Caco-2 (cell line): ENCODE data around the gene STX5. TPM values are rescaled to one million over a fixed set of nuclear protein-coding genes. Genes with fewer than 3 reads are reported as not detected.

ENCODE experiments used
- BruUV-seq: library from RNA; stranded (reverse); fragments of 400-500 nt; replicated peaks from 2 replicates; lab custom pipeline; 2021; lab: Mats Ljungman, UMichigan
- CTCF ChIA-PET: fragments of 300-600 bp; sonication (Branson Sonifier 250); formaldehyde crosslinking; loops from one replicate; lab custom pipeline; 2022; ENCODE audit warnings: antibody characterized with exemption; lab: Charles Lee
- POLR2A ChIA-PET: fragments of 300-600 bp; sonication (Branson Sonifier 250); formaldehyde crosslinking; loops from one replicate; lab custom pipeline; 2022; ENCODE audit warnings: antibody characterized with exemption; lab: Charles Lee
- DNase-seq, 2 experiments: peaks; one replicate each; pipeline versions ENCODE4 v3.0.0 to v3.0.0-alpha.2; 2020 to 2022
- H3K27me3 ChIP-seq: replicated peaks from 2 replicates; pipeline ENCODE4 v1.6.0; 2011; ENCODE audit warnings: low read length; ENCODE audit not compliant: control insufficient read depth, insufficient read depth
- H3K36me3 ChIP-seq: 2 replicates; pipeline ENCODE4 v1.5.1; 2011; ENCODE audit warnings: low read length; ENCODE audit not compliant: control insufficient read depth, insufficient read depth
- H3K4me1 ChIP-seq: fragments of 250-450 bp; sonication (Bioruptor Pico); 2 replicates; pipeline ENCODE4 v1.5.1; 2020; ENCODE audit warnings: mild to moderate bottlenecking
- H3K4me3 ChIP-seq: 2 replicates; pipeline ENCODE4 v1.5.1; 2011; ENCODE audit warnings: low read depth, mild to moderate bottlenecking, control low read depth, low read length
- H3K9me3 ChIP-seq: fragments of 250-450 bp; sonication (Bioruptor Pico); 2 replicates; pipeline ENCODE4 v1.5.1; 2020; ENCODE audit warnings: mild to moderate bottlenecking, moderate library complexity
- H3K27ac Mint-ChIP-seq: one replicate; pipeline ENCODE4 v1.8.0; 2022; ENCODE audit warnings: mixed read lengths; ENCODE audit not compliant: unreplicated experiment
- H3K27me3 Mint-ChIP-seq: one replicate; pipeline ENCODE4 v1.8.0; 2022; ENCODE audit warnings: mixed read lengths; ENCODE audit not compliant: insufficient read depth, unreplicated experiment
- H3K36me3 Mint-ChIP-seq: one replicate; pipeline ENCODE4 v1.8.0; 2022; ENCODE audit warnings: mild to moderate bottlenecking, mixed read lengths; ENCODE audit not compliant: insufficient read depth, unreplicated experiment
- H3K4me1 Mint-ChIP-seq: one replicate; pipeline ENCODE4 v1.8.0; 2022; ENCODE audit warnings: low read depth, mixed read lengths; ENCODE audit not compliant: unreplicated experiment
- H3K4me3 Mint-ChIP-seq: one replicate; pipeline ENCODE4 v1.8.0; 2022; ENCODE audit warnings: mild to moderate bottlenecking, moderate library complexity, mixed read lengths; ENCODE audit not compliant: unreplicated experiment
- H3K9me3 Mint-ChIP-seq: one replicate; pipeline ENCODE4 v1.8.0; 2022; ENCODE audit warnings: mixed read lengths; ENCODE audit not compliant: unreplicated experiment
- CTCF ChIP-seq, 2 experiments: fragments of 200-600 bp in 1 of 2; IDR thresholded peaks; 1 replicate in 1 of 2; 2 replicates in 1 of 2; pipeline versions ENCODE4 v1.5.1 to v1.8.0; 2011 to 2022; ENCODE audit warnings: antibody characterized with exemption in 1 of 2, control low read depth in 1 of 2, inconsistent platforms in 1 of 2, low read depth in 1 of 2, low read length in 1 of 2, mild to moderate bottlenecking in 1 of 2, moderate library complexity in 1 of 2; ENCODE audit not compliant: insufficient read depth in 1 of 2, severe bottlenecking in 1 of 2, unreplicated experiment in 1 of 2
- intact Hi-C: fragments of 100-400 bp; cut with micrococcal nuclease; formaldehyde crosslinking; loops from one replicate; pipeline ENCODE4 v1.10.0; 2022; ENCODE audit not compliant: unreplicated experiment
- total RNA-seq: library from RNA; stranded (reverse); gene quantifications from 2 replicates; pipeline ENCODE4 v1.2.3, GENCODE V29; 2022

STX5 gene
- total RNA-seq, 1 experiment from 2014 or later: 44.2 TPM

DNA sequence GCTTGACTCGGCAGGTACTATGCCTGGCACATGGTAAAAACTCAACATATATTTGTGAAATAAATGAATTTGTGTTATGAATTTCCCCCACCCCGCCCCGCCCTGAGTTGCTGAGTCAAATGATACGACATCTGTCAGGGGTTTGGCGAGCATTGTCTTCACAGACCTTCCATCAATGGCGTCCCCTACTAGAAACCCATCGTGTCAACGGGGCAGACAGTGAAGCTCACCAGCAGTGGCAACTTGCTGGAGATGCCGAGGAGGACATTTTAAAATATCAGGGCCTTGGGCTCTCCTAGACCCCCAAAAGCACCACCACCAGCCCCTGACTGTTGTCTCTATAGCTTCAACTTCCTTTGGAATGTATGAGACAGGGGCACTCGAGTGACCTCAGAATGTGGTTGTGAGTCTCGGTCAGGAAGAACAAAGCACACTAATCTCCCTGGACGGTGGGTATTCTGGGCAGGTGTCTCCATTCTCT, 25.9 kb downstream of the STX5 start:
- H3K4me1 ChIP-seq: no peaks in the 10 kb centered on the region; the same call in 1 of the 2 replicates
- H3K36me3 ChIP-seq: 0 out of 2 replicates have a peak, but pooled peaks cover 1% of the 10 kb centered on the region
- H3K4me3 Mint-ChIP-seq: peak overlapping the region; percentile 92
- H3K27ac Mint-ChIP-seq: peak overlapping the region; percentile 98
- peaks cover 54% of the 10 kb centered on the region for H3K36me3 Mint-ChIP-seq
- DNase-seq: no peak
- H3K4me3 ChIP-seq: peak overlapping the region; percentile 51
- intact Hi-C loops: loop anchor here (1.0 to 2.0 kb wide), 4 partner anchors 14 to 57 kb away; partner anchors contain the start of genes STX5, TEX54, TMEM179B and TMEM223
- H3K9me3 ChIP-seq: no peaks in the 10 kb centered on the region
- no peaks in the 10 kb centered on the region for H3K27me3 Mint-ChIP-seq
- H3K4me1 Mint-ChIP-seq: peaks cover 11% of the 10 kb centered on the region
- TF ChIP-seq CTCF (IDR thresholded peaks at IDR 0.05; ENCODE audit: insufficient read depth in 1 of 2, low read depth in 1 of 2, low read length in 1 of 2, severe bottlenecking in 1 of 2, unreplicated experiment in 1 of 2): no peak
- no peaks in the 10 kb centered on the region for H3K9me3 Mint-ChIP-seq
- BruUV-seq: TSS peak; percentile 94
- ChIA-PET CTCF (interaction anchor here (2.2 kb wide), 1 partner anchor 19 kb away, joined by 15 read pairs; the partner anchor contains the start of gene TMEM179B), POLR2A (interaction anchor here (0.5 to 1.7 kb wide), 9 partner anchors 12 to 214 kb away, joined by 3 to 15 read pairs (median 4); partner anchors contain the start of genes STX5, TMEM179B, TUT1 and ZBTB3)
- H3K27me3 ChIP-seq: no peaks in the 10 kb centered on the region

DNA sequence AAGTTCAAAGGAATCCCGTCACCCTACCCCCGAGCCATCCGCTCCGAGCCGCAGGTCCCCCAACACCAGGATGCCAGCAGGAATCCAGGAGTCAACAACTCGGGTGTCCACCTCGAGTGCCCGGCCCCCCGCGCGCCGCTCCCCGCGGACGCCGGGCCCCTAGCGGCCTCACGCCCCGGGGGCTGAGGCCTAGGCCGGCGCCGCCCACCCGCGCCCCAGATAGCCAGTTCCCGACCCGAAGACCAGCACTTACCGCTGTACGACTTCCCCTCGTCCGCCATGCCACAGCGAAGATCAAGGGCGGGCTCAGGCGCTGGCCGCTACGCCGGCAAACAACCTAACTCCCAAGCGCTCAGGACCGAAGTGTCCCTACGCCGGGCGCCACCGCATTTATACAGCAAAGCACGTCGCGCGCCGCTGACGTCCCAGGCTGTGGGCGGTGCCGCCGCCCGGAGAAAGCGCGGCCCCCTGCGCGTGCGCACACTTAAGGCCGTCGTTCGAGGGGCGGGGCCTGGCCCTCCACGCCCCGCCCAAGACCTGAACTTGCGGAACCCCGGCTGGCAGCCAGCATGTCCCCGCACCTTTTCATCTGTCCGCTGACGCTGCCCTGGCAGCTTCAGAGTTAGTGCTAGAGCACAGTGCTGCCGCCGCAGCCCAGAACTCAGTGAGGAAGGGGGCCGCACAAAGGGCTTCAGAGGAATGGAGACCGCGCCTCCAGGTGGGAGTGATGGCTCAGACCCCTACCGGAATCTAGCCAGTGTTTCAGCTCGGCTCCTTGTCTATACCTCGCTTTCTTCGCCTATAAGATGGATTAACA, 26.6 kb downstream of the STX5 start, which contains the start of gene NXF1:
Gene NXF1 (minus strand): TSS at position 365 of the 817 bp plus-strand sequence. CDS start 84 bp downstream, at position 281.
- Mint-ChIP-seq H3K27ac (peak within 1 kb of the TSS; percentile 98), H3K9me3 (no peaks in the 10 kb centered on the region), H3K4me3 (peak within 1 kb of the TSS; percentile 92), H3K27me3 (no peaks in the 10 kb centered on the region), H3K36me3 (peaks cover 60% of the 10 kb centered on the region), H3K4me1 (peaks cover 11% of the 10 kb centered on the region)
- DNase-seq: peak; percentile 94 to 98
- POLR2A ChIA-PET: interaction anchor here (0.5 to 1.7 kb wide), 9 partner anchors 11 to 214 kb away, joined by 3 to 15 read pairs (median 4); partner anchors contain the start of genes STX5, TMEM179B, TUT1 and ZBTB3
- Histone ChIP-seq H3K4me1 (no peaks in the 10 kb centered on the region; the same call in 1 of the 2 replicates), H3K9me3 (no peaks in the 10 kb centered on the region), H3K4me3 (peak within 1 kb of the TSS; percentile 58), H3K36me3 (0 out of 2 replicates have a peak, but pooled peaks cover 2% of the 10 kb centered on the region), H3K27me3 (no peaks in the 10 kb centered on the region)
- TF ChIP-seq CTCF (IDR thresholded peaks at IDR 0.05; ENCODE audit: insufficient read depth in 1 of 2, low read depth in 1 of 2, low read length in 1 of 2, severe bottlenecking in 1 of 2, unreplicated experiment in 1 of 2): peak in 1 of 2 experiments; percentile 27
- CTCF ChIA-PET: interaction anchor here (2.2 kb wide), 1 partner anchor 18 kb away, joined by 15 read pairs; the partner anchor contains the start of gene TMEM179B
- intact Hi-C loops: loop anchor here (1.0 to 2.0 kb wide), 4 partner anchors 13 to 58 kb away; partner anchors contain the start of genes STX5, TEX54, TMEM179B and TMEM223
- BruUV-seq: no TSS peak
